ENCODE measurements around the gene ZCWPW2. TPM values are rescaled to one million over a fixed set of nuclear protein-coding genes. Genes with fewer than 3 reads are reported as not detected.

ZCWPW2 gene
- total and polyA plus RNA-seq, 9 of the 15 experiments (the other 6 are each of a cell fraction or from before 2014, with no cell fraction given): 0.10 to 0.77 (median 0.44) TPM

GRCh38 chr3:28547677-28548076 is 199.2 kb downstream of the ZCWPW2 start:
- H3K9me1 ChIP-seq (ENCODE audit: control insufficient read depth, insufficient read depth, low read length): no peaks in the 10 kb centered on the region
- intact Hi-C loops (cut with micrococcal nuclease) (no loop called here), in situ Hi-C loops (cut with MboI) (no loop called here)
- H2AFZ ChIP-seq (ENCODE audit: low read depth, low read length): no peak overlapping the region
- ATAC-seq (no peak), DNase-seq (ENCODE audit: extremely low read depth in 1 of 4, low spot score in 3 of 4) (no peak), FAIRE-seq (no peak)
- H3K4me3 ChIP-seq: no peak overlapping the region
- H3K27ac ChIP-seq (ENCODE audit: extremely low read depth, low read depth, low read length): no peak overlapping the region
- 0% methylated on average over 2 of the region's 2 CpGs for WGBS (ENCODE audit: insufficient coverage, low coverage, missing lambda C conversion rate)
- no peaks in the 10 kb centered on the region; the same call in none of the 2 replicates for H3K9me3 ChIP-seq (replicated peaks; ENCODE audit: control insufficient read depth, insufficient read depth, low read depth, low read length)
- H3K79me2 ChIP-seq (ENCODE audit: control insufficient read depth, insufficient read depth, low read length): no peaks in the 10 kb centered on the region
- no TSS peak for BruUV-seq (replicated peaks)
- no peaks in the 10 kb centered on the region for H3K27me3 ChIP-seq (ENCODE audit: control insufficient read depth in 2 of 2, insufficient read depth in 2 of 2, low read length in 2 of 2)
- ChIA-PET POLR2A (no interaction called here), CTCF (ENCODE audit: low intra/inter-chr PET ratio) (no interaction called here)
- no peaks in the 10 kb centered on the region for H4K20me1 ChIP-seq (replicated peaks; ENCODE audit: control insufficient read depth, insufficient read depth, low read length)
- no peak overlapping the region for H3K4me2 ChIP-seq (ENCODE audit: insufficient read depth, low read length)
- no peaks in the 10 kb centered on the region for H3K36me3 ChIP-seq (ENCODE audit: control insufficient read depth, insufficient read depth, low read length)
- H3K9ac ChIP-seq (ENCODE audit: insufficient read depth in 1 of 2, low read depth in 2 of 2, low read length in 2 of 2): no peak overlapping the region
- H3K4me1 ChIP-seq (replicated peaks in 1 of 2; ENCODE audit: control insufficient read depth in 2 of 2, insufficient read depth in 2 of 2, low read length in 2 of 2): no peaks in the 10 kb centered on the region
- TF ChIP-seq DDX20 (tag; IDR thresholded peaks at IDR 0.05; ENCODE audit: low read depth) (no peak), ZFP30 (CRISPR knock-in tag; IDR thresholded peaks at IDR 0.05; ENCODE audit: borderline replicate concordance) (no peak), HMBOX1 (IDR thresholded peaks at IDR 0.05) (no peak), ZBTB8A (IDR thresholded peaks at IDR 0.05; ENCODE audit: partially characterized antibody) (no peak), ZNF589 (CRISPR knock-in tag; IDR thresholded peaks at IDR 0.05; ENCODE audit: low read depth) (no peak), RHOXF2B (CRISPR knock-in tag; conservative IDR thresholded peaks at IDR 0.05) (no peak), KAT8 (IDR thresholded peaks at IDR 0.05; ENCODE audit: low read depth) (no peak), CBX3 (IDR thresholded peaks at IDR 0.05; ENCODE audit: borderline replicate concordance in 1 of 2, low read length in 2 of 2) (no peak), ZNF609 (CRISPR knock-in tag; IDR thresholded peaks at IDR 0.05; ENCODE audit: borderline replicate concordance) (no peak), SIN3A (IDR thresholded peaks at IDR 0.05; ENCODE audit: borderline replicate concordance in 2 of 2, control insufficient read depth in 1 of 2, low read depth in 2 of 2, low read length in 2 of 2) (no peak), ZKSCAN1 (IDR thresholded peaks at IDR 0.05; ENCODE audit: low read depth, low read length) (no peak), NR3C1 (CRISPR knock-in tag; IDR thresholded peaks at IDR 0.05) (no peak), HCFC1 (IDR thresholded peaks at IDR 0.05; ENCODE audit: low read depth, low read length) (no peak), PTRF (tag; IDR thresholded peaks at IDR 0.05) (no peak), ELF4 (CRISPR knock-in tag; IDR thresholded peaks at IDR 0.05) (no peak), ZNF124 (CRISPR knock-in tag; IDR thresholded peaks at IDR 0.05) (no peak), FOXA3 (CRISPR knock-in tag; conservative IDR thresholded peaks at IDR 0.05 in 1 of 2, IDR thresholded peaks at IDR 0.05 in 1 of 2) (no peak), CHCHD3 (CRISPR knock-in tag; IDR thresholded peaks at IDR 0.05) (no peak)
